Suppressor macrophage treated with lipopolysaccharide for 4 hours (primary cell): ENCODE results near the gene MYZAP.

ENCODE experiments used
- DNase-seq: peaks from one replicate; pipeline ENCODE4 v3.0.0-alpha.2; 2020

MYZAP gene

GRCh38 chr15:57565311-57565710, 26.4 kb upstream of the MYZAP start:
- peak; percentile 43 for DNase-seq

GRCh38 chr15:57566834-57567233, 24.9 kb upstream of the MYZAP start:
- no peak for DNase-seq

DNA sequence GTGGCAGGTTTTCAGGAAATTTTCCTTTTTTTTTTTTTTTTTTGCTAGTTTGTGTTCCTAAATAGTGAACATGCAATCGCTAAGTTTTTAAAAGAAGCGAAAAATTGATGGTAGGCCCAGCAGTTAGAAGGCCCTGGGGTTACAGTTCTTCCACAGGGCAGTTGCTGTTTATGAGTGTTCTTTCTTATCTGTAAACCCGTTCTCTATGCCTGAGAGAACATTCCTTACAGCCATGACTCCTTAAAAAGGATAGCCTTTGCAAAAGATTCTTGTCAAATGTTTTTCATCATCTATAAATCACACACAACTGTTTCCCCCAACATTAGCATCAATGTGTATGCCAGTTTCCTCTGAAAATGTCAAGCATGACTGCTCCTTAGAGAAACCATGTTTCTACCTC, 23.8 kb upstream of the MYZAP start:
- no peak for DNase-seq

DNA sequence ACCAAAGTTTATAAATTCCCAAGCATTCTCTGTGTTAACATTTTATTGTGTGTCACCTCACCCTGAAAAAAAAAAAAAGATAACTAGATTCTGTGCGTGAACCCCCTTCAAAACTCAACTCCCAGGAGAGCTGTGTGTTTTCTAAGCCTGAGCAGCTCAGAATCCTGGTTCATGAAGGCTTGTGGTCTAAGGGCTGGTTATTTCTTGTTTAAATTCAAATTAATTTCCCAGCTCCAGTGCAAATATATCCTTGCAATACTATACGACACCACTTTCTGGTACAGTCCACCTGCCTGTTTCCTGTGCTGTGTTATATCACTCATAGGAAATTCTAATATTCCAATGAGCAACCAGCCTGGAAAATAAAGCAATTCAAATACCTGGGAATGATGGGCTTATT, 23.4 kb upstream of the MYZAP start:
- DNase-seq = no peak

DNA sequence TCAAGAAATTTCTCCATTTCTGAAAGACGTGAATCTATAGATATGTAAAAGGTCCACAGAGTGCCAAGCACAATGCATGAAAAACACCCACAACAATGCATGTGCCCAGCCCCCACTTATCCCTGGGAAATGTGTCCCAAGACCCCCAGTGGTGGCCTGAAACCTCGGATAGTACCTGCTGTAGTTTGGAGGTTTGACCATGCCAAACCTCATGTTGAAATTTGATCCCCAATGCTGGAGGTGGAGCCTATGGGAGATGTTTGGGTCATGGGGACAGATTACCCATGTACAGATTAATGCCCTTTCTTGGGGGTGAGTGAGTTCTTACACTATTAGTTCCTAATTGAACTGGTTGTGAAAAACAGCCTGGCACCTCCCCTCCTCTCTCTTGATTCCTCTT, 21.4 kb upstream of the MYZAP start:
- no peak for DNase-seq

- no peak for DNase-seq
These were observed 20.7 kb upstream of the MYZAP start for GRCh38 chr15:57570994-57571393.

DNA sequence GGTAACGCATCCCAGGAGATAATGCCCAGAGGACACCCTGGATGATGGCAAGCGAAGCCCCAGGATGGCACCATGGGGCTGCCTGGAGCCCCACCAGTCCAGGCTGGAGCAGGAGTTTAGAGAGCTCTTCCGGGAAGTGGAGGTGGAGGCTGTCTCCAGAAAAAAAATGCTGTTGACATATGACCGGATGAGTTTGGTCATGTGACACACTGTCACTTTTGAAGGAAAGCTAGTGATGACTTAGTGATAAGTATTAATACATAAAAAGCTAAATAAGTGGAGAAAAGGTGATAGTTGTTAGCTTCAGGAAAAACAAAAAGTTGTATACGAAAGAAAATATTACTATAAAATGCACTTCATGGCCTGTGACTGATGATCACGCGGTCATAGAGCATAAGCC, 20.0 kb upstream of the MYZAP start:
- DNase-seq = no peak

GRCh38 chr15:57572468-57572867, 19.2 kb upstream of the MYZAP start:
- DNase-seq = no peak

DNA sequence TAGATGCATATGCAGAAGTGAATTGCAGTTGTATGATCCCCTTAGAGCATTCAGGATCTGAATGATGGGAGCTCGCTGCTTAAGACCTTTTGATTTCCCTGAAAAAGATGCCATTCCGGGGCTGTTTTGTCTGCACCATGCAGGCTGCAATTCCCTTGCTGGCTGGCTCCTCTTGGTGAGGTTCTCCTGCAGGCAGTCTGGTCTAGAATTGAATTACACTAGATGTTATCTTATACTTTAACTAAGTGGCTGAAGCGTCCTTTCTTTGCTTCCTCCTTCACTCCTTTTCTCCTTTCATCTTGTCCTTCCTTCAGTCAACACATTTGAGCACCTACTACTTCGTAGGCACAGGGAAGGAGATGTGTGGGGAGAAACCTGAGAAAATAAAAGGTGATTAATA, 18.6 kb upstream of the MYZAP start:
- no peak for DNase-seq

DNA sequence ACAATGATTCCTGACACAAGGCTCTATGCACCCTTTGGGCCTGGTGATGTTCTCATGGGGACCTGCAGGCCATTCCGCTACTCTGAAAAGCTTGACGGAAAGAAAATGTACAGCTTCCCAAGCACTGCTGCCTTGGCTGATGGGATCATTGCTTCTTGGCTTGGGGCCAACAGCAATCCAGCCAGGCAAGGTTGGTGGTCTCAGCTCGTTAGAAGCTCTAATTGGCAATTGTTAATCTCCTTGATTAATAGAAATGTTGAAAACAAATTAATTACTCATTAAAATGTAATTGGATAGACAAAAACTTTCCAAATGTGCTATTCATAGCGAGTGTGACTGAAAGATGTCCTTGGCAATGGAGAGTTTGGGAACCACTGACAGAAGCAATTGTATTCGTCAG, 16.3 kb upstream of the MYZAP start:
- DNase-seq = no peak

DNA sequence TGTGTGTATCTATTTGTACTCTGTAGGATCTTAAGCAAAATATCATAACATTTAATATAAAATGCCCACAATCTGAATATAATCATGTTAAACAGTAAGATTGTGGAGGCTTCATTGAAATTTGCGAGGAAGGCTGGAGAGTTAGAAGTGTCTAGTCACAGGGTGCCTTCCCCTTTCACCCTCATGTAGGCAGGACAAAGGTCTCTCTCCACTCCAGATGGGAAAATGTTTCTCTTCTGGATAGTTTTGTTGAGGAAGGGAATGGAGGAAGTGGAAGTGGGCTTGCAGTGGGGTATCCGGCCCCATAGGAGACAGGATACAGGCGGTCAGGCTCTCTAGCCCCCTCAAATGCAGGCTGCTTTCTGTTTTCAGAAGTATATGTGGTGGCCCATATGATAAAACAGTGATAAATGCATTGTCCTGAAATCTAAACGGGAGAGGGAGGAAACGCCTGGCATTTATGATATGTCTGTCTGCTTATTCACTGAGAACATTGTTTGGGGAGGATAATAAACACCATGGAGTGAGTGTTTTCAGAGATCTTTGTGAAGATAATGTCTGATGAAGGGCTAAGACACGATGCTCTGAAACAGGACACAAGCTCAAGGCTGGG, 13.3 kb upstream of the MYZAP start:
- DNase-seq = no peak

DNA sequence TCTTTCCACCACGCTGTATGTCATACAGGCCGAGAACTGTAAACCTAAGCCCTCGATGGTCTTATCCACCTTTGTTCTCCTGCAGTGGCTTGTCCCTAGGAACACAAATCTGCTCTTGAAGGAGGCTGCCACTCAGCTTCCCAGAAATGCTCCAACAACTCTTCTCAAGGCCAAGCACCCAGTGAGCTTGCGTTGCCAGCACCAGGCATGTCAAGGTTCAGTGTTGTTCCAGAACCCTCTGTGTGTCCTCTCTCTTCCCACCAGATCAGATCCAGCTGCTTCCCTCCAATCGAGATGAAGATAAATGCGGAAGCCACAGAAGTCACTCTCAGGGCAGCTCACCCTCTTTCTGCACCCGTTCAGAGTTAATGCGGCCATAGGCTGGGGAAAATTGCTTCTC, 11.3 kb upstream of the MYZAP start:
- no peak for DNase-seq

GRCh38 chr15:57580866-57581265, 10.8 kb upstream of the MYZAP start:
- no peak for DNase-seq

DNA sequence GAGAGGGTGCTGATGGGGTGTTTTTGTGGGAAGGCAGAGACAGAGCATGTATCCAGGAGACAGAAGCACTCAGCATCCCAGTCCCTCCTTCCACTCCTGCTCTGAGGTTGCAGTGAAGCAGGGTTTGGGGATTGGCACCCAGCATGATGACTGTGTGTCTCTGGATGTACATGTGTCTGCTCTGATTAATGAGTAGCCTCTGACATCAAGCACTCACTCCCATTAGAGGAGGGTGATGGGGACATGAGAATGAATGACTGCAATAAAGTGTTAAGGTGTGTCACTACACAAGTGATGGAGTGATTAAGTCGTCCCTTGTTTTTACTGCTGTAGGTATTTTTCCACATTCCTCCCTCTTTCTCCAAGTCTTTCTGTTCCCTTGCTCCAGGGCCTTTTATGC, 9.6 kb upstream of the MYZAP start:
- no peak for DNase-seq

- no peak for DNase-seq
These were observed 8.4 kb upstream of the MYZAP start for GRCh38 chr15:57583282-57583681.

DNA sequence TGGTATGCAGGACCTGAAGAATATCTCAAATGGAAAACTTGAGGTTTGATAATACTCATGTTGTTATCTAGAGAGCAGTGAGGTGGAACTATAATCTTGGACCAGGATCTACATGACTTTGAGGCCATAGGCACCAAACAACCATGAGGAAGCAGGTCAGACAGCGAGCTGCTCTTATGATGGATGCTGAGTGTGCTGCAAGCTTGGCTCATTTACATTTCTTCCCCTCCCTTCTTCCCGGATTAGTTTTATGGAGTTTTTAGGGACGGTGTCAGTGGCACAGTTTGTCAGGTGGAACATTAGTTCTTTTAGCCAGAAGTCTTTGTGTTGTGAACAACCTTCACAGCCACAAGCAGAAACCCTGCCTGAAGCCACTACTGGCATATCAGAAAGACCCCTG, 8.0 kb upstream of the MYZAP start:
- no peak for DNase-seq

GRCh38 chr15:57586661-57587424, 4.9 kb upstream of the MYZAP start:
- peak; percentile 62 for DNase-seq

GRCh38 chr15:57589281-57589680, 2.4 kb upstream of the MYZAP start:
- DNase-seq = peak; percentile 54

DNA sequence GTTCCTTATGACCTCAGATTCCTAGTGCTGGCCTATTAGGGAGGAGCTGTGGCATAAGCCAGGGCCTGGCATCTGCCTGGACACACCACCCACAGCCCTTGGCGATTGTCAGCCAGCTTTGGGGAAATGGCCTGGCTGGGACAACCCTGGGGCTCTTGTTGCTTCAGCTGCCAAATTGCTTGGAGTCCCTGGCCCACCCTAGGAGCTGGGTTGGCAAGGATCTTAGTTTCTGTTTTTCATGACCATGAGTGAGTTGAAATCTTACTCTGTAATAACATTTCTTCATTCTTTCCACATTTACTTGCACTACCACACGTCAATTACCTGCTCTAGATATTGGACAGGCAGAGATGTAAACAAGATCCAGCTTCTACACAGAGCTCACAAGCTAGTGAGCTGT, 1.9 kb upstream of the MYZAP start:
- peak; percentile 32 for DNase-seq

DNA sequence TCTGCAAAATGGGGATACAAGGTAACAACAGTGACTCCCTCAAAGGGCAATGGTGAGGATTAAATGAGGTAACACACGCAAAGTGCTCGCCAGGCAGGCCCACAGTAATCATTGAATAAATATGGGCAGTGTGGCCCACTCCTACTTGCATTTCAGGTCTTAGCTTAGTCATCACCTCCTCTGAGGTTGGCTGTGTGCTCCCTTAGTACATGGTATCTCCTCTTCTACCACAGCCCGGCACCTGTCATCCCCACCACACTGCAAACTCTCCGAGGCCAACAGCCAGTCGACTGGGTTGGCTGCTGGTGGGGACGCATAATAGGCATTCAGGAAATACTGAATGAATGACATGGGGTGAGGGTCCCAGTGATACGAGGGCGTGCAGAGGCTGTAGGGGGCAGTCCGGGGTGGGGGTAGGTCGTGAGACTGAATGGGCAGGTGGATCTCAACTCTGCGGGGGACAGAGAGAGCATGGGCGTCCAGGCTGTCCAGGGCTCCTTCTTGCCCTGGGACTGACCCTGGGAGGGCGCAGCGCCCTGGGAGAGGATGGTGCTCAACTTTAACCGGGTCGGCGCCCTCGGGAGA, 375 bp upstream of the MYZAP start:
- no peak for DNase-seq

GRCh38 chr15:57592426-57592825, 722 bp downstream of the MYZAP start:
- no peak for DNase-seq

- no peak for DNase-seq
These were observed 1.2 kb downstream of the MYZAP start for GRCh38 chr15:57592836-57593420.

DNA sequence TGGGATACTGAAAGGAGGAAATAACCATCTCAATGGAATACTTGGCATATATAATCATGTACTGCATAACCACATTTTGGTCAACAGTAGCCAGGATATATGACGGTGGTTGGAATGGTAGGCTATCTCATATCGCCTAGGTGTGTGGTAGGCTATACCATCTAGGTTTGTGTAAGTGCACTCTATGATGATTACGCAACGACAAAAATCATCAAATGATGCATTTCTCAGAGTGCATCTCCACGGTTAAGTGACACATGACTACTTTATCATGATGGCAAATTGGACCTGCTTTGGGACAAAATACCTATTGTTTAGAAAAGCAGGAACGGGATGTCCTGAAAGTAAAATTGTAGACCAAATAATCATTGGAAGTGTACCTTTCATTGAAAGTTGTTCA, 2.8 kb downstream of the MYZAP start:
- no peak for DNase-seq
